Panc1 (cell line): ENCODE results near the gene KMT5C. TPM values are rescaled to one million over a fixed set of nuclear protein-coding genes. Genes with fewer than 3 reads are reported as not detected.

Experiments used
- ATAC-seq: fragments of 200-7000 bp; cut with Tn5 transposase; 2 replicates; pipeline ENCODE4 v1.9.1; 2020; ENCODE audit warnings: mild to moderate bottlenecking, moderate library complexity
- BruUV-seq: library from RNA; stranded (reverse); fragments of 400-500 nt; replicated peaks from 2 replicates; lab custom pipeline; 2021; lab: Mats Ljungman, UMichigan
- CTCF ChIA-PET: fragments of 300-600 bp; sonication (Branson Sonifier 250); formaldehyde crosslinking; loops from one replicate; lab custom pipeline; 2022; ENCODE audit warnings: antibody characterized with exemption; lab: Charles Lee
- POLR2A ChIA-PET: fragments of 300-600 bp; sonication (Branson Sonifier 250); formaldehyde crosslinking; loops from one replicate; lab custom pipeline; 2022; ENCODE audit warnings: antibody characterized with exemption; lab: Charles Lee
- DNase-seq: peaks from one replicate; pipeline ENCODE4 v3.0.0-alpha.2; 2010; ENCODE audit warnings: low read depth, low spot score
- H3K27ac ChIP-seq: 2 replicates; pipeline ENCODE4 v1.5.1; 2011; ENCODE audit warnings: mild to moderate bottlenecking, low read length, inconsistent platforms
- H3K27me3 ChIP-seq: fragments of 200-500 bp; sonication (Bioruptor generic); 2 replicates; pipeline ENCODE4 v1.6.0; 2014; ENCODE audit warnings: low read length, inconsistent platforms; ENCODE audit not compliant: control insufficient read depth, insufficient read depth
- H3K36me3 ChIP-seq: fragments of 200-500 bp; sonication (Bioruptor generic); 2 replicates; pipeline ENCODE4 v1.5.1; 2014; ENCODE audit warnings: inconsistent platforms, mild to moderate bottlenecking, low read length, moderate library complexity; ENCODE audit not compliant: control insufficient read depth, insufficient read depth
- H3K4me1 ChIP-seq: 2 replicates; pipeline ENCODE4 v1.5.1; 2011; ENCODE audit warnings: inconsistent platforms, mild to moderate bottlenecking, low read length, moderate library complexity; ENCODE audit not compliant: control insufficient read depth, insufficient read depth
- H3K4me3 ChIP-seq, 2 experiments: 2 replicates each; pipeline ENCODE4 v1.5.1; 2011 to 2012; ENCODE audit warnings: low read depth in 2 of 2, low read length in 2 of 2, mild to moderate bottlenecking in 2 of 2, inconsistent platforms in 1 of 2, moderate library complexity in 1 of 2
- H3K9me3 ChIP-seq: fragments of 200-500 bp; sonication (Bioruptor generic); 2 replicates; pipeline ENCODE4 v1.5.1; 2014; ENCODE audit warnings: low read depth, mild to moderate bottlenecking, inconsistent platforms, low read length, moderate library complexity; ENCODE audit not compliant: control insufficient read depth, insufficient read depth
- CTCF ChIP-seq: fragments of 450-650 bp; IDR thresholded peaks from 2 replicates; pipeline ENCODE4 v1.5.1; 2017; ENCODE audit warnings: mild to moderate bottlenecking
- POLR2AphosphoS5 ChIP-seq: IDR thresholded peaks from 2 replicates; pipeline ENCODE4 v1.6.1; 2012; ENCODE audit warnings: mild to moderate bottlenecking, low read depth, low read length, moderate library complexity
- SIN3A ChIP-seq: IDR thresholded peaks from 2 replicates; pipeline ENCODE4 v1.6.1; 2012; ENCODE audit warnings: low read depth, mild to moderate bottlenecking, low read length, moderate library complexity, borderline replicate concordance; ENCODE audit not compliant: insufficient read depth
- TCF7L2 ChIP-seq: IDR thresholded peaks from 2 replicates; pipeline ENCODE4 v1.6.1; 2011; ENCODE audit warnings: mild to moderate bottlenecking, low read depth, low read length, inconsistent platforms
- in situ Hi-C: cut with HindIII; loops from 2 replicates; pipeline ENCODE4 v1.10.0; 2016; ENCODE audit warnings: low sequenced_read_pairs, low pct_unique_long_range_greater_than_20kb
- intact Hi-C: fragments of 100-400 bp; cut with micrococcal nuclease; formaldehyde crosslinking; loops from one replicate; pipeline ENCODE4 v1.10.0; 2022; ENCODE audit not compliant: unreplicated experiment
- total RNA-seq: library from RNA; stranded (reverse); gene quantifications from one replicate; pipeline ENCODE4 v1.2.1, GENCODE V29; 2021; ENCODE audit not compliant: unreplicated experiment
- TF ChIP-seq, protein P1 (sequence below), 2 experiments: IDR thresholded peaks; 2 replicates each; pipeline ENCODE4 v1.6.1; 2011 to 2012; ENCODE audit warnings: low read depth in 2 of 2, control low read depth in 1 of 2, low read length in 1 of 2, mild to moderate bottlenecking in 1 of 2, moderate library complexity in 1 of 2; ENCODE audit not compliant: insufficient read depth in 1 of 2

The KMT5C gene
- total RNA-seq, 1 experiment from 2014 or later, result 30.6 TPM

DNA sequence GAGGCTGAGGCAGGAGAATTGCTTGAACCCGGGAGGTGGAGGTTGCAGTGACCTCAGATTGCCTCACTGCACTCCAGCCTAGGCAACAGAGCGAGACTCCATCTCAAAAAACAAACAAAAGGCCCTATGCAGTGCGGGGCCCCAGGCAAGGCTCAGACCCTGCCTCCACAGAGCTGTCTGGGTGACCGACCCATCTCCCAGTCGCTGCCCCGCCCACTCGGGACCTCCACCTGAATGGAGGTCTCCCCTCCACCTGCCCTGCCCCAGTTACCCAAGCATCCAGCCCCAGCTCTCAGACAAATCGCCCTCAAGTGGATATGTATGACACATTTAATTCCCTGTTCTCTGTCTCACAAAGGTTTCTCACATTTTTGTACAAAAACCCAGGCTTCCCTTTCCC is 25.6 kb downstream of the KMT5C start:
- H3K4me3 ChIP-seq, result no peak overlapping the region
- BruUV-seq, result no TSS peak
- ChIA-PET CTCF (interaction anchor here (0.6 kb wide), 1 partner anchor 57 kb away, joined by 6 read pairs; no protein-coding TSS in a partner anchor), POLR2A (no interaction called here)
- intact Hi-C loops (no loop called here), in situ Hi-C loops (no loop called here)
- ATAC-seq, result no peak
- H3K36me3 ChIP-seq, result no peaks in the 10 kb centered on the region
- no peaks in the 10 kb centered on the region for H3K27me3 ChIP-seq
- peaks cover 8% of the 10 kb centered on the region for H3K4me1 ChIP-seq
- DNase-seq, result no peak
- H3K27ac ChIP-seq, result no peak overlapping the region
- TF ChIP-seq SIN3A, result no peak
- TF ChIP-seq, protein P1, sequence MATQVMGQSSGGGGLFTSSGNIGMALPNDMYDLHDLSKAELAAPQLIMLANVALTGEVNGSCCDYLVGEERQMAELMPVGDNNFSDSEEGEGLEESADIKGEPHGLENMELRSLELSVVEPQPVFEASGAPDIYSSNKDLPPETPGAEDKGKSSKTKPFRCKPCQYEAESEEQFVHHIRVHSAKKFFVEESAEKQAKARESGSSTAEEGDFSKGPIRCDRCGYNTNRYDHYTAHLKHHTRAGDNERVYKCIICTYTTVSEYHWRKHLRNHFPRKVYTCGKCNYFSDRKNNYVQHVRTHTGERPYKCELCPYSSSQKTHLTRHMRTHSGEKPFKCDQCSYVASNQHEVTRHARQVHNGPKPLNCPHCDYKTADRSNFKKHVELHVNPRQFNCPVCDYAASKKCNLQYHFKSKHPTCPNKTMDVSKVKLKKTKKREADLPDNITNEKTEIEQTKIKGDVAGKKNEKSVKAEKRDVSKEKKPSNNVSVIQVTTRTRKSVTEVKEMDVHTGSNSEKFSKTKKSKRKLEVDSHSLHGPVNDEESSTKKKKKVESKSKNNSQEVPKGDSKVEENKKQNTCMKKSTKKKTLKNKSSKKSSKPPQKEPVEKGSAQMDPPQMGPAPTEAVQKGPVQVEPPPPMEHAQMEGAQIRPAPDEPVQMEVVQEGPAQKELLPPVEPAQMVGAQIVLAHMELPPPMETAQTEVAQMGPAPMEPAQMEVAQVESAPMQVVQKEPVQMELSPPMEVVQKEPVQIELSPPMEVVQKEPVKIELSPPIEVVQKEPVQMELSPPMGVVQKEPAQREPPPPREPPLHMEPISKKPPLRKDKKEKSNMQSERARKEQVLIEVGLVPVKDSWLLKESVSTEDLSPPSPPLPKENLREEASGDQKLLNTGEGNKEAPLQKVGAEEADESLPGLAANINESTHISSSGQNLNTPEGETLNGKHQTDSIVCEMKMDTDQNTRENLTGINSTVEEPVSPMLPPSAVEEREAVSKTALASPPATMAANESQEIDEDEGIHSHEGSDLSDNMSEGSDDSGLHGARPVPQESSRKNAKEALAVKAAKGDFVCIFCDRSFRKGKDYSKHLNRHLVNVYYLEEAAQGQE (IDR thresholded peaks at IDR 0.05; ENCODE audit: insufficient read depth in 1 of 2, low read depth in 2 of 2, low read length in 1 of 2), result no peak
- no peak for TF ChIP-seq TCF7L2
- TF ChIP-seq POLR2AphosphoS5, result no peak
- no peak for TF ChIP-seq CTCF
- no peaks in the 10 kb centered on the region for H3K9me3 ChIP-seq

DNA sequence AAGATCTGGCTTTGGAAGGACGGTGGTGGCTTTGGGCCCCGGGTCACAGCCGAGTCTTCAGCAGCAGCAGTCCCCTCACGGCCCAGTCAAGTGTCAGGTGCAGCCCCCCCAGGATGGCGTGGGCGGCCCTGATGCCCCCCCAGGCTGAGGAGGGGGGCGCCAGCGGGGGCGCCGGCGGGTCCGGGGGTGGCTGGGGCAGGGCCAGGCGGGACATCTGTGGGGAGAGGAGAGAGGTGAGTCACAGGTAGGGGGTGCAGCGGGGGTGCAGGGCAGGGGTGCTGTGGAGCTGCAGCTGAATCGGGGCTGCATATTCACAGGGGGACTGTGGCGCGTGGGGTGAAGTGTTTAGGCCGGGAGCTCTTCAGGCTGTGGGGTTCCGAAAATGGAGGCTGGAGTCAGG is 26.3 kb downstream of the KMT5C start:
- no peak for TF ChIP-seq TCF7L2
- Histone ChIP-seq H3K9me3 (no peaks in the 10 kb centered on the region), H3K27me3 (no peaks in the 10 kb centered on the region), H3K4me1 (peaks cover 8% of the 10 kb centered on the region), H3K36me3 (no peaks in the 10 kb centered on the region), H3K27ac (no peak overlapping the region), H3K4me3 (no peak overlapping the region)
- in situ Hi-C loops (no loop called here), intact Hi-C loops (no loop called here)
- ChIA-PET CTCF (no interaction called here), POLR2A (no interaction called here)
- no TSS peak for BruUV-seq
- ATAC-seq, result no peak
- DNase-seq, result no peak

- Histone ChIP-seq H3K36me3 (no peaks in the 10 kb centered on the region), H3K4me1 (peaks cover 8% of the 10 kb centered on the region), H3K27me3 (no peaks in the 10 kb centered on the region), H3K9me3 (no peaks in the 10 kb centered on the region), H3K27ac (no peak overlapping the region), H3K4me3 (no peak overlapping the region)
- in situ Hi-C loops (no loop called here), intact Hi-C loops (no loop called here)
- POLR2A ChIA-PET, result no interaction called here
- TF ChIP-seq POLR2AphosphoS5 (no peak), SIN3A (no peak), TCF7L2 (no peak), CTCF (no peak)
- TF ChIP-seq, protein P1 (IDR thresholded peaks at IDR 0.05; ENCODE audit: insufficient read depth in 1 of 2, low read depth in 2 of 2, low read length in 1 of 2), result no peak
- ATAC-seq (no peak), DNase-seq (no peak)
- BruUV-seq, result no TSS peak
- CTCF ChIA-PET, result no interaction called here
Observed at GRCh38 chr19:55366790-55367189, 27.1 kb downstream of the KMT5C start.
